22Rv1 (cell line): Measurements from ENCODE around the gene DNM1L.
"Not testable (repeated sequence)": the region's sequence is repeated elsewhere in the genome, so short reads cannot be mapped to it uniquely, and the experiment has no call there.

ENCODE experiments used
- H3K27ac ChIP-seq: fragments of 450-650 bp; 2 replicates; pipeline ENCODE4 v1.5.1; 2017
- CTCF ChIP-seq: fragments of 450-650 bp; IDR thresholded peaks from 2 replicates; pipeline ENCODE4 v1.5.1; 2017; ENCODE audit warnings: mild to moderate bottlenecking
- ZFX ChIP-seq: fragments of 450-650 bp; IDR thresholded peaks from 2 replicates; pipeline ENCODE4 v1.6.1; 2017; ENCODE audit warnings: antibody characterized with exemption, borderline replicate concordance

Gene DNM1L

GRCh38 chr12:32706335-32707024 lies 27.4 kb downstream of the DNM1L start:
- H3K27ac ChIP-seq: peak overlapping the region; percentile 6; the same call in 1 of the 2 replicates
- TF ChIP-seq ZFX: no peak
- TF ChIP-seq CTCF: no peak

- TF ChIP-seq CTCF (no peak), ZFX (no peak)
- no peak overlapping the region for H3K27ac ChIP-seq
Observed at GRCh38 chr12:32708926-32709325, 29.8 kb downstream of the DNM1L start.

GRCh38 chr12:32714772-32715171 lies 35.7 kb downstream of the DNM1L start:
- no peak overlapping the region for H3K27ac ChIP-seq
- TF ChIP-seq CTCF (no peak), ZFX (no peak)

GRCh38 chr12:32718926-32719325 lies 39.8 kb downstream of the DNM1L start:
- no peak for TF ChIP-seq CTCF
- no peak for TF ChIP-seq ZFX
- H3K27ac ChIP-seq: no peak overlapping the region

GRCh38 chr12:32725308-32725707 lies 46.2 kb downstream of the DNM1L start:
- not testable (repeated sequence) for H3K27ac ChIP-seq

- TF ChIP-seq ZFX (no peak), CTCF (no peak)
- H3K27ac ChIP-seq: no peak overlapping the region
Observed at GRCh38 chr12:32726286-32726685, 47.2 kb downstream of the DNM1L start.

- no peak for TF ChIP-seq CTCF
- TF ChIP-seq ZFX: no peak
- no peak overlapping the region for H3K27ac ChIP-seq
Observed at GRCh38 chr12:32727237-32727636, 48.1 kb downstream of the DNM1L start.

- no peak for TF ChIP-seq ZFX
- TF ChIP-seq CTCF: no peak
- H3K27ac ChIP-seq: no peak overlapping the region
Observed at GRCh38 chr12:32734952-32735351, 55.9 kb downstream of the DNM1L start.
